Activated CD4-positive, CD25-positive, alpha-beta regulatory T cell treated with anti-CD3 and anti-CD28 coated beads, Interleukin-2, amount 50 U/mL, for 24 hours (primary cell): ENCODE data around the gene RSAD2.
A peak's percentile ranks its signal among the peaks of the same experiment; 100 is the strongest.
"Not testable (repeated sequence)": the region's sequence is repeated elsewhere in the genome, so short reads cannot be mapped to it uniquely, and the experiment has no call there.

ENCODE experiments used
- ATAC-seq, 2 donors: fragments of 150-1000 bp; cut with Tn5 transposase; one replicate each; pipeline ENCODE4 v1.10.0; 2021; ENCODE audit warnings: mild to moderate bottlenecking in 1 of 2, moderate library complexity in 1 of 2

RSAD2 gene

GRCh38 chr2:6928452-6928851, 50.9 kb downstream of the RSAD2 start:
- ATAC-seq = no peak

GRCh38 chr2:6929196-6929819, 51.7 kb downstream of the RSAD2 start:
- ATAC-seq = no peak

- ATAC-seq = no peak
Measured at GRCh38 chr2:6930923-6931647, 53.5 kb downstream of the RSAD2 start.

GRCh38 chr2:6931753-6932152, 54.2 kb downstream of the RSAD2 start:
- ATAC-seq = no peak

- ATAC-seq = no peak
Measured at GRCh38 chr2:6932206-6932605, 54.6 kb downstream of the RSAD2 start.

- ATAC-seq = no peak
Measured at GRCh38 chr2:6932828-6933227, 55.3 kb downstream of the RSAD2 start.

- no peak for ATAC-seq
Measured at GRCh38 chr2:6933911-6934310, 56.3 kb downstream of the RSAD2 start.

- no peak for ATAC-seq
Measured at GRCh38 chr2:6934345-6934744, 56.8 kb downstream of the RSAD2 start.

GRCh38 chr2:6934758-6935651, 57.4 kb downstream of the RSAD2 start:
- no peak for ATAC-seq

GRCh38 chr2:6935652-6936020, 58.1 kb downstream of the RSAD2 start:
- ATAC-seq = not testable (repeated sequence)

- no peak for ATAC-seq
Measured at GRCh38 chr2:6937157-6937556, 59.6 kb downstream of the RSAD2 start.

GRCh38 chr2:6937582-6937981, 60.0 kb downstream of the RSAD2 start:
- ATAC-seq = no peak

- ATAC-seq = no peak
Measured at GRCh38 chr2:6939071-6939470, 61.5 kb downstream of the RSAD2 start.

- no peak for ATAC-seq
Measured at GRCh38 chr2:6940820-6941219, 63.2 kb downstream of the RSAD2 start.

- no peak for ATAC-seq
Measured at GRCh38 chr2:6941299-6942046, 63.9 kb downstream of the RSAD2 start.

- ATAC-seq = no peak
Measured at GRCh38 chr2:6942848-6943247, 65.3 kb downstream of the RSAD2 start.

- ATAC-seq = no peak
Measured at GRCh38 chr2:6943523-6943922, 65.9 kb downstream of the RSAD2 start.

- no peak for ATAC-seq
Measured at GRCh38 chr2:6943971-6944370, 66.4 kb downstream of the RSAD2 start.

GRCh38 chr2:6944555-6944954, 67.0 kb downstream of the RSAD2 start:
- ATAC-seq = no peak

GRCh38 chr2:6945087-6945813, 67.7 kb downstream of the RSAD2 start:
- no peak for ATAC-seq

- no peak for ATAC-seq
Measured at GRCh38 chr2:6945821-6946220, 68.2 kb downstream of the RSAD2 start.

- peak; percentile 35 to 78 for ATAC-seq
Measured at GRCh38 chr2:6946722-6947121, 69.1 kb downstream of the RSAD2 start.
